HG02798 (cell line): Measurements from ENCODE around the gene DHCR7.

ENCODE experiments used
- ATAC-seq: cut with Tn5 transposase; IDR thresholded peaks from one replicate; pipeline ENCODE4 v1.9.1; 2021; ENCODE audit warnings: mild to moderate bottlenecking; ENCODE audit not compliant: unreplicated experiment, poor library complexity

The DHCR7 gene

GRCh38 chr11:71448257-71449171 lies at the start of gene DHCR7:
Gene DHCR7 (minus strand): TSS chr11:71448393. CDS start chr11:71444952, 3,441 bp downstream.
- peak; percentile 88 for ATAC-seq

GRCh38 chr11:71496421-71496820 lies 48.2 kb upstream of the DHCR7 start:
- no peak for ATAC-seq

- no peak for ATAC-seq
Measured at GRCh38 chr11:71495286-71496230, 47.4 kb upstream of the DHCR7 start.

- ATAC-seq = no peak
Measured at GRCh38 chr11:71491940-71492339, 43.7 kb upstream of the DHCR7 start.

- no peak for ATAC-seq
Measured at GRCh38 chr11:71491531-71491930, 43.3 kb upstream of the DHCR7 start.

DNA sequence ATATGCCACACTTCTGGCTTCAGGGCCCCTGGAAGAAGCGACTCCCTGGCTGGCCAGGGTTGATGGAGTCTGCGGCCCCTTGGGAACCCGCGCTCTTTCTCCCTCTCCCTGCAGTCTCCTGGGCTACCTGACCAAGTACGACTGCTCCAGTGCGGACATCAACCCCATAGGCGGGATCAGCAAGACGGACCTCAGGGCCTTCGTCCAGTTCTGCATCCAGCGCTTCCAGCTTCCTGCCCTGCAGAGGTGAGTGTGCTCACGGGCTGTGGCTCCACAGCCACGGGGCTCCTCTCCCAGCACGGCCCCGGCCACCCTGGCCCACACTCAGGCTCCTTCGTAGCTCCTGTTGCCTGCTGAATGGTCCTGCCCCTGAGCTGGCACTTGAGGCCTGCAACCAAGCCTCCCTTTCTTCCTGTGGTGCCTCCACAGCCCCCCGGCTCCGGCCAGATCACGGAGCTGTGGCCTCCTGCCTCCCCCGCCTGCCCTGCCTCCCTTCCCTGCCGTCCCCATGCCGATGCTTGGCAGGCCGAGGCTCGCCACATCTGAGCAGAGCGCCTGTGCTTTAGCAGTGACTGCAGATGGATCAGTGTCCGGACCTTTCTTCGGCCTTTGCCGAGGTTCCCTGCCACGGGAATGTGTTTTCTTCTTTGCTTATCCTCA lies 42.7 kb upstream of the DHCR7 start:
- no peak for ATAC-seq

GRCh38 chr11:71490044-71490730 lies 42.0 kb upstream of the DHCR7 start:
- ATAC-seq = no peak

DNA sequence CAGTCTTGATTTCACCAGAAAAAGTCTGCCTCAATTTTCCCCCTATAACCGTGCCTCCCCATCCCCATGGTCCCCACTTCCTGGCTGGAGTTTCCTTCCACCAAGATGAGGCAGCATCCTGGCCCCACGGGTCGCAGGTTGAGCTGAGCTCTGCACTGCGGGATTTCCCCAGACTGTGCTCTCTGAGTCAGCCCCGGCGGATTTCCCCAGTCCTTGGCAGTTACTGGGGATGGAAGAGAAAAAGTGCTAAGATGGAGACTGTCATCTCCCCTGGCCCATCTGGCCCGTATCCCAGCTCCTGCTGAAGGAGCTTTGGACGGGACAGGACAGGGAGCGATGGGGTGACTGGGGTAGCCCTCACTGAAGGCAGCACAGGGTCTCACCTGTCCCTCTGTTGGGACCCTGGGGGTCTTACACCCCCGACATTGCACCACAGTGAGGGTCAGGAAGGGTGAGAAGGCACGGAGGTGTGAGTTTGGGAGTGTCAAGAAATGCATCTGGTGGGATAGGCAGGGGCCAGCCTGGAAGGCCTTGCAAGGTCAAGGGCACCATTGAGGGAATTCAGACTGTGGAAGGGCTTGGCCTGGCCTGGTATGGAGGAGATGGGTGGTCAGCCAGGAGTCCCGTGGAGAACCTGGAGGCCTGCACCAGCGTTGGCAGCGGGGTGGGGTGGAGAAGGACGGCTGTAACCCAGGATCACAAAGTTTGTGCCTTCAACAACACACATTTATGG lies 41.3 kb upstream of the DHCR7 start:
- ATAC-seq = no peak

DNA sequence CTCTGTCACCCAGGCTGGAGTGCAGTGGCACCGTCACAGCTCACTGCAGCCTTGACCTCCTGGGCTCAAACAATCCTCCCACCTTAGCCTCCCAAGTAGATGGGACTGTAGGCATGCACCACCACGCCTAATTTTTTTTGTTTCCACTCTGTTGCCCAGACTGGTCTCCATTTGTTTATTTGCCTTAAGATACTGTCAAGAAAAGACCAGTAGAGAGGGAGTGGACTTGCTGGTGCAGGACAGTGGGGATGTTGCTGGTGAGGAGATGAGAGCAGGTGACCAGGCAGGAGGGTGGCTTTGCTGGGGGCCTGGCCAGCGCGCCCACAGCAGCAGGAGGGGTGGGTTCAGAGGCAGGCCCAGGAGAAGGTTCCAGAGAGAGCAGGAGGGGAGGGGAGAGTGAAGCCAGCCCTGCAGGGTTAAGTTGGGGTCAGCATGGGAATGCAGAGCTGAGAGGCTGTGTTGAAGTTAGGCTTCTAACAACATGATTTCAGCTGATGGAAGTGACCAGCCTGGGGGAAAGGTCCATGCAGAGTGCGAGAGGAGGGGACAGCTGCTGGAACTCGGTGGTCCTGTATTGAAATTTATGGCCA lies 40.6 kb upstream of the DHCR7 start:
- ATAC-seq = no peak

DNA sequence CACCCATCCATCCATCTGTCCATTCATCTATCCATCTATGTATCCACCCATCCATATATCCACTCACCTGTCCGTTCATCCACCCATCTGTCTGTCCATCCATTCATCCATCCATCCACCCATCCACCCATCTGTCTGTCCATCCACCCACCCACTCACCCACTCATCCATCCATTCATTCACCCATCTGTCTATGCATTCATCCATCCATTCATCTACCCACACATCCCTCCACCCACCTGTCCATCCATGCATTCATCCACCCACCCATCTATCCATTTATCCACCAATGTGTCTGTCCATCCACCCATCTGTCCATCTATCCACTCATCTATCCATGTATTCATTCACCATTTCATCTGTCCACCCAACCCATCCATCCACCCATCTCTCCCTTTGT lies 38.1 kb upstream of the DHCR7 start:
- ATAC-seq = no peak

DNA sequence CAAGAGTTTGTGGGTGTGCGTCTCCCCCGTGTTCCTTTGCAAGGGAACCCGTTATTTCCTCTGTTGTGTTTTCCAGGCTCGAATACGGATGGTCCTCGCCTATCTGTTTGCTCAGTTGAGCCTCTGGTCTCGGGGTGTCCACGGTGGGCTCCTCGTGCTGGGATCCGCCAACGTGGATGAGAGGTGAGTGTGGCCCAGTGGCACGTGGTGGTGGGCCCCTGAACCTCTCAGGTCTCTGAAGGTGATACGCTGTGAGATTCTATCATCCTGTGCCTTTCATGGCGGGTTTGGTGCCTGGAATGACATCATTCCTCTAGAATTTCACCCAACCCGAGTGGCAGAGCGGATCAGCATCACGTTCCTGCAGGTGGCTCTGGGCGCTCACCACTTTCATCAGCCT lies 37.3 kb upstream of the DHCR7 start:
- ATAC-seq = no peak

- ATAC-seq = no peak
Measured at GRCh38 chr11:71485063-71485399, 36.8 kb upstream of the DHCR7 start.

DNA sequence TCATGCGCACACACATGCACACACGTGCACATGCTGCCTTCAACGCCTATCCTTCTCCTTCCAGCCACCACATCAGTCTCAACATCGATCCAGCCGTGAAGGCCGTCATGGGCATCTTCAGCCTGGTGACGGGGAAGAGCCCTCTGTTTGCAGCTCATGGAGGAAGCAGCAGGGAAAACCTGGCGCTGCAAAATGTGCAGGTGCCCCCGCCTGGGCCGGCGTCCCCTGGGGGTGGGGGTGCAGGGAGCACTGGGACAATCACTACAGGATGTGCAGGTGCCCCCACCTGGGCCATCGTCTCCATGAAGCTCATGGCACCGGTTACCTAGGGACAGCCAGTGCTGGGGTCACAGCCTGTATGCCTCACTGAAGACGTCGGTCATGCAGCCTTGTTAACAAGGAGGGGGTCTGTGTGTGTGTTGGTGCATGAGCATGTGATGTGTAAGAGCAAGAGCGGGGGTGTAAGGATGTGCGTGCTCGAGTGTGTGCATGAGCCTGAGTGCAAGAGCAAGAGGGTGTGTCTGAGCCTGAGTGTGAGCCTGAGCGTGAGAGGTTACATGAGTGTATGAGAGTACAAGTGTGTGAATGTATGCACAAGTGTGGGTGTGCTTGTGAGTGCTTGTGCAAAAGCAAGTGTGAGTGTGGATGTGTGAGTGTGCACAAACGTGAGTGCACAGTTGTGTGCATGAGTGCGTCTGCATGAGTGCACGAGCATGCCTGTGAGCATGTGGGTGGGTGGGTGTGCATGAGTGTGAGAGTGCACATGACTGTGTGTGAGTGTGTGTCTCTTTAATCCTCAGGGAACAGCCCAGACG lies 36.3 kb upstream of the DHCR7 start:
- no peak for ATAC-seq

DNA sequence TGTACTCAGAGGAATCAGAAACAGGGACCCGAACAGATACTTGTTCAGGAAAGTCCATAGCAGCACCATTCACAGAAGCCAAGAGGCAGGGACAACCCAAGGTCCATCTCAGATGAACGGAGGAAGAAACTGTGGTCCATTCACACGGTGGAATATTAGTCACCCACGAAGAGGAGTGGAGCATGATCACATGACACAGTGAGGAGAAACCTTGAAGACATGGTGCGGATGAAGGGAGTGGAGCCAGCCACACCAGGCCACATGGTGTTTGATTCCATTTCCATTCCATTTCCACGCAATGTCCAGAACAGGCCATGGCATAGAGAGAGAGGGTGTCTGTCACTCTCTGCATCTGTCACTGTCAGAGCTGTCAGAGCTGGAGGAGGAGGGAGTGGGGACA lies 35.5 kb upstream of the DHCR7 start:
- no peak for ATAC-seq

- no peak for ATAC-seq
Measured at GRCh38 chr11:71482746-71483364, 34.7 kb upstream of the DHCR7 start.

GRCh38 chr11:71482216-71482615 lies 34.0 kb upstream of the DHCR7 start:
- no peak for ATAC-seq

GRCh38 chr11:71481101-71481960 lies 33.1 kb upstream of the DHCR7 start:
- no peak for ATAC-seq
